ENCODE data around the gene RBM44.
A peak's percentile ranks its signal among the peaks of the same experiment; 100 is the strongest.
"Not testable (repeated sequence)": the region's sequence is repeated elsewhere in the genome, so short reads cannot be mapped to it uniquely, and the experiment has no call there.

Gene RBM44, protein sequence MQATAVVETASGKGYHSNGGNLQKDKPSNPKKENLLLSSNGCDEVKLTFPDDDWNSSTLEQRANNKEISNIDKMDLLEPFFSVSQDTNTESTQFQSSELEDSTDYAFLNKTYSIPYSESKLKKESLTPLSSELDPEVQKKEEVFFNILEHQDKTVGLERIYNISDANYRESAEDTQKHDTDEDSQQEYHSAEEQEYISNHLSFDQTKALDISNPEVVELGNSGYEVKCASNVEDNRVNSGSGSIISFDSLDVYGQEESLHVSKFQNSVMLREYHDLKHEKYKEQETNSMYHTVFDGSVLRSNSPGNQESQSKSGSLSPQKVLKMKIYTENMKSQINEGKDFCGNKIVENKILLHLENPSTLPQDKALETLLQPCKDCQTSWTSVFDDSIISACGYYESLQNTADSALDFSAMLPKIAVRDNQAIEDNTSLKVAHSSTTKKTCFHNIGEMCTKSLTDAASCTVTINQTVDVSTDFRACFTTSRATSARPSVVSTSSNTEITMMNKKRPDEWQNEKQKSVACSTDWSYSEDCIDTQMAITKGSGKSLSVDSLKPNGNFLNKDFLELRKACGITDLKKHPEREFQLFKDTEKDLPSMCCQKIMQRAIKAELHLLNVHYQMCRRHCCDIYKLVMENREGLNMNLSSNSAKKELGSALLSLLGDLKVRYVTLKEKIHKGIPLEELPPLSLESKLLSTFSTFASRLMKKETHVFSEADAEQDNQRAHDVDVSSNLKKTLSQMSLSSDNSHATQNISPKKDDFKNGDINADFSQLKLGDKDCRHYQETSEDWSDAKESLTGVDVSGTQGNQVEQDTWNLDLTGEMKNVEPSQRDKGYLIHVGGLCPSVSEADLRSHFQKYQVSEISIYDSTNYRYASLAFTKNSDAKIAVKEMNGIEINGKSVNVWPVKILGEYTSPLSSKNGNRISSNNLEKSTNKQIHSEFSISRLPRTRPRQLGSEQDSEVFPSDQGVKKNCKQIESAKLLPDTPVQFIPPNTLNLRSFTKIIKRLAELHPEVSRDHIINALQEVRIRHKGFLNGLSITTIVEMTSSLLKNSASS

GRCh38 chr2:237798236-237799059, at the start of gene RBM44:
TSS of gene RBM44 (plus strand) at chr2:237798779. CDS start at chr2:237813610, 14,831 bp downstream.
- DNase-seq = no peak

GRCh38 chr2:237749002-237749401, 49.6 kb upstream of the RBM44 start:
- no peak for DNase-seq

DNA sequence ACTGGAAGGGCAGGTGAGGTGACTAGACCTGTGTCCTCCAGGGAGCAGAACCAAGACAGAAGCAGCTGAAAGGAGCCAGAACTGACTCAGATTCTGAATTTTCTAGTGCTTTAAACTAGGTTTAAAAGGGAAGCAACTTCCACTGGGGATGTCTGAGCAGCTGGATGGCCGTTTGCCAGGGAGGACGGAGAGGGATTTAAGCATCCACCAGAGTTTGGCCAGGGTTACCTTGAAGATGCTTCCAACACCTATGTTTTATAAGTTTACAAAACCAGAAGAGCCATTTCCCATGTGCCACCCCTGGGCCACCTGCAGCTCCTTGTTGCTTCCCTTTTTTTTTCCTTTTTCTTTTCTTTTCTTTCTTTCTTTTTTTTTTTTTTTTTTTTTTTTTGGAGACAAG, 48.6 kb upstream of the RBM44 start:
- no peak for DNase-seq

DNA sequence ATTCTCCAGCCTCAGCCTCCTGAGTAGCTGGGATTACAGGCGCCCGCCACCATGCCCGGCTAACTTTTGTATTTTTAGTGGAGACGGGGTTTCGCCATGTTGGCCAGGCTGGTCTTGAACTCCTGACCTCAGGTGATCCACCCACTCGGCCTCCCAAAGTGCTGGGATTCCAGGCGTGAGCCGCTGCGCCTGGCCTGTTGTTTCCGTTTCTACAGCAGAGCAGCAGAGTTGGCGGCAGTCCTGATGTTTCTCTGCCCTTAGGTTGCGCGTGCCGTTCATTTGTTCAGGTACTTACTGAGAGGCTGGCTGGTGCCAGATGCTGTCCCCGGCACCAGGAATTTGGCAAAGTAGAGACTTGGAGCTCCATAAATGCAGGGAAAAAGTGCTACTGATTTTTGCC, 48.1 kb upstream of the RBM44 start:
- not testable (repeated sequence) for DNase-seq

GRCh38 chr2:237752761-237753165, 45.8 kb upstream of the RBM44 start:
- DNase-seq = no peak

GRCh38 chr2:237754182-237754581, 44.4 kb upstream of the RBM44 start:
- no peak for DNase-seq

- no peak for DNase-seq
Observed at GRCh38 chr2:237754626-237755248, 43.8 kb upstream of the RBM44 start.

DNA sequence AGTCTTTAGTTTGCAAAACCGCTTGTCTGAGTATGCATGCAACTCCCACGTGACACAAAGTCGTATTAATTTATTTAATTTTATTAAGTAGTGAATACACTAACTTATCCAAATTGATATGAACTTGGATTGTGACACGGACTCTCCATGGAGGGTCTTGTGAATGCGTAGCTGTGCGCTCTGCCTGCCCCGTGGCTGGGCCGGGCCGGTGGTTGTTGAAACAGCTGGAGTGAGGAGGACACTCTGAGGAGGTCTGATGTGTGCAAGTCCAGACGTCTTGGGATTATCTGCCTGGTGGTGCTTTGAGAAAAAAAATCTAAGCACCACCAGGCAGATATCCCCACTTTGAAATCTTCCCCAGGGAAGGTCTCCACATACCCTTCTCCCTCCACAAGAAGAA, 41.0 kb upstream of the RBM44 start:
- no peak for DNase-seq

- DNase-seq = no peak
Observed at GRCh38 chr2:237758185-237758584, 40.4 kb upstream of the RBM44 start.

DNA sequence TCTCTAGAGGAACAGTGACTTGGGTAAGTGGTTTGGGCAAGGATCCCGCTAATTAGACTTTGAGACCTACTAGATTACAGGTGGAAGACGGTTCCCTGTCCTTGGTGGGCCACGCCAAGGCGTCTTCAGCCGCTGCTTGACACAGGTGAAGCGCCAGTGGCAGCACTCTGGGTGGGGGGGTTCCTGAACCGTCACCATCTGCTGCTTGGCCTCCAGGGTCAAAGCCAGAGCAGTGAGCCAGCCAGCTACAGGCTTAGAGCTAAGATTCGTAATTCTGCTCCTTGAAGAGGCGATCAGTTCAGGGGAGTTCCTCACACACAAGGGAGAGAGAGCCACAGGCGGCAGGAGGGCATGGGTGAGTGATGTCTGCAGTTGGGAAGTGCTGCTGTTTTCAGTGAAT, 39.4 kb upstream of the RBM44 start:
- no peak for DNase-seq

DNA sequence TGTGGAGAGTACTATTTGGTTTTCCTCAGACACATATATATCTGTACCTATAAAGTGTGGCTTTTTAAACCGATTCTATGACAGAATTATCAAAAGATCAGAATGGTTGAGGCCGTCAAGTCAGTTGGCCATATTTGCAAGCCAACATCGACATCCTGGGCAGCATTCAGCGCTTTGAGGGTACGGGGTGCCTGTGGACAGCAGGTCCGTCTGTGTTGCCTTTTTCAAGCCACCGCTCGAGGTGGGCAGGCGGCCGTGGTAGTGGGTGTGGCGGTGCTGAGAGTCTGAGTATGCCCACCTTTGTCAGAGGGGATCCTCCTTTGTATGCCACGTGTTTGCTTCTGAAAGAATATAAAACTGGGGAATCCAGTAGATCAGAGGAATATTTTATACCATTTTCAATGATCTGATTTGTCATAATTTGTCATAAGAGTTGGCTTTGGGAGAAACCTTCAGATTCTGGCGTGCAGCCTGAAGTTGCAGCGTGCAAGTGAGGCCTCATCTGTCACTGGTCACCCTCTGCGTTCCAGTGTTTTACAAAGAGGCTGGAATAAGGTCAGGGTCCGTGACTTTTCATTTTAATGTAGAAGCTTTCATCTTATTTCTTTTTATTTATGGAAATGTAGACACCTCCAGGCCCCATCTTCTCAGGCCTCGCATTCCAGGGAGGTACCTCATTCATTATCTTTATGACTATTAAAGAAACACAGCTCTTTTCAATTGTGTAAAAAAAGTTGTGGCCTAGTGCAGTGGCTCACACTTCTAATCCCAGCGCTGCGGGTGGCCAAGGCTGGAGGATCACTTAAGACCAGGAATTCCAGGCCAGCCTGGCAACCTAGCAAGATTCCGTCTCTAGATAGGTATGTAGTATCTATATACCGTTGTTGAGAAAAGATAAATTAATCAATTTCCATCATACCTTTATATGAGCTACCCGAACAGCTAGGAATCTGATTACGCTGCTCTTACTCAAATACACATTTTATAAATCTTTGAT, 37.8 kb upstream of the RBM44 start:
- no peak for DNase-seq

DNA sequence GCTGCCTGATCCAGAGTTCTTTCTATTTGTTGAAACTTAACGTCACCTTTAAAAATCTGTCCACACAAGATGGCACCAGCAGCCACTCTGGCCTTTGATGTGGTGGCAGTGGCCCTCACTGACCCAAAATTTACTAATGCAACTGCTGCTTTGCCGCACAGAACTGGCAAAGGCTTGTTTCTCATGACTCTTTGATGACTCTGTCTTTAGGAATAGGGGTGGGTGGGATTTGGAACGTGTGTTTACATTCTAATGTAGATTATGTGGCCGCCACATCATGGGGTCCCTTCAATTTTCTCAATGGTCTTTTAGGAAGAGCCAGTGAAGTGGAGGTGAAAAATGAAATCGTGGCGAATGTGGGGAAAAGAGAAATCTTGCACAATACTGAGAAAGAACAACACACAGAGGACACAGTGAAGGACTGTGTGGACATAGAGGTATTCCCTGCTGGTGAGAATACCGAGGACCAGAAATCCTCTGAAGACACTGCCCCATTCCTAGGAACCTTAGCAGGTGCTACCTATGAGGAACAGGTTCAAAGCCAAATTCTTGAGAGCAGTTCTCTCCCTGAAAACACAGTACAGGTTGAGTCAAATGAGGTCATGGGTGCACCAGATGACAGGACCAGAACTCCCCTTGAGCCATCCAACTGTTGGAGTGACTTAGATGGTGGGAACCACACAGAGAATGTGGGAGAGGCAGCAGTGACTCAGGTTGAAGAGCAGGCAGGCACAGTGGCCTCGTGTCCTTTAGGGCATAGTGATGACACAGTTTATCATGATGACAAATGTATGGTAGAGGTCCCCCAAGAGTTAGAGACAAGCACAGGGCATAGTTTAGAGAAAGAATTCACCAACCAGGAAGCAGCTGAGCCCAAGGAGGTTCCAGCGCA, 36.0 kb upstream of the RBM44 start:
- not testable (repeated sequence) for DNase-seq

DNA sequence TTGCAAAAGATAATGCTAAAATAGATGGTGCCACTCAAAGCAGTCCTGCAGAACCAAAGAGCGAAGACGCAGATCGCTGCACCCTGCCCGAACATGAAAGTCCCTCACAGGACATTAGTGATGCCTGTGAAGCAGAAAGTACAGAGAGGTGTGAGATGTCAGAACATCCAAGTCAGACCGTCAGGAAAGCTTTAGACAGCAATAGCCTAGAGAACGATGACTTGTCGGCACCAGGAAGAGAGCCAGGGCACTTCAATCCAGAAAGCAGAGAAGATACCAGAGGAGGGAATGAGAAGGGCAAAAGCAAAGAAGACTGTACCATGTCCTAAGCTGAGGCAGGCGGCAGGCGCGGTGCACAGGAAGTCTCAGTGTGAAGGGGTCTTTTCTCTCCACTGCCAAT, 34.8 kb upstream of the RBM44 start:
- no peak for DNase-seq

- not testable (repeated sequence) for DNase-seq
Observed at GRCh38 chr2:237765122-237765521, 33.5 kb upstream of the RBM44 start.

DNA sequence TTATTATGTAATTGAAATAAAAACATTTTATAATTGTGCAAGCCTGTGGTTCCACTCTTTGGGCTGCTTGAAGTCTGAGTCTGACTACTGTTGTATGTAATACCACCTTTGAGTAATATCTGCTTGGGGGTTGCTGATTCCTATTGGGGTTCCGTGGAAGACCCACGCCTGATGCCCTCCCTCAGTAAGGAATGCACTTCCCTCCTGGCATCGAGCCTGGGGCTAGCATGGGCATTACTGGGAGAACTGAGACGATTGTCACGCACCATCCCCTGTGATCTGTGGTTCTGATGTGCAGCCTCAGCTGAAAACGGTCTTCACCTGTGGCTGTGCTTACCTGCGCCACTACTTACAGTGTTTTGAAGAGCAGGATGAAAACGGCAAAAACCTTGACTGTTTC, 32.7 kb upstream of the RBM44 start:
- DNase-seq = no peak

DNA sequence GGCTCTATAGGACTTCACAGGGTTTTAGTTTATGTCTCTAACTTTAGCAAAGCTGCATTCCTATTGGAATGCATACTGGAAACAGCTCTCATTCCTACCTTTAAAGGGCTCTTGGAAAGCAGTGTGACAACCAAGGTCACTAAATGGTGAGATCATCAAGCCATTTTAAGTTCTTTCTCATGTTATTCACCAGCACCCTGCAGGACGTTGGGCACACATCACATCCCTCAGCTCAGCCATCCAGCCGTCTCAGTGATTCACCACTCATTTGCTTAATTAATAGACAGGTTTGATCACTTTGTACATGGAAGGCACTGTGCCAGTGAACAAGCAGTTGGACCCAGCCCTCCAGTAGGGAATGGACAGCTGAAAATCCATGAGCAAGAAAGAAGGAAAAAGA, 32.2 kb upstream of the RBM44 start:
- DNase-seq = no peak

- no peak for DNase-seq
Observed at GRCh38 chr2:237772513-237772912, 26.1 kb upstream of the RBM44 start.

DNA sequence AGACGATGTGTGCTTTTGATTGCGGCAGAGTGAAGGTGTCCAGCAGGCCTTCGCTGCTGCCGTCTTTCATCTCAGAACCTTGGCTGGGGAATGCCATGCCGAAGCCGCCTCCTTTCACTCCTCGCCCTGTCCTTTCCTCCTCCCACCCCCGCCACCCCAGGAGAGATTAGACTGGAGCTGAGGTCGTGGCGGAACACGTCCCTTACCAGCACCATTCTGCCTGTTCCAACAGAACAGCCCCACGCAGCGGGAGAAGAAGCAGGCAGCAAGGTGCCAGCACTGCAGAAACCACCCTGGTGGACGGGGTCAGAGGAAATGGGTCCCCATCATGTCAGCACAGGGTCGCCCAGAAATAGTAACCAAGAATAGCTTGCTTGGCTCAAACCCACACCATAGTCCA, 24.8 kb upstream of the RBM44 start:
- DNase-seq = no peak

GRCh38 chr2:237774811-237775553, 23.6 kb upstream of the RBM44 start:
- DNase-seq = peak; percentile 26

All from stimulated activated CD4-positive, alpha-beta T cell treated with anti-CD3 and anti-CD28 coated beads, Interleukin-4, amount 100 ng/mL, for 1 hour (primary cell).